Kidney (tissue), 14 donors: Measurements from ENCODE around the gene PTPN2. TPM values are rescaled to one million over a fixed set of nuclear protein-coding genes. Genes with fewer than 3 reads are reported as not detected.

ENCODE experiments used
- DNase-seq, 5 donors: peaks; one replicate each; pipeline ENCODE4 v3.0.0-alpha.2; 2013 to 2020
- FAIRE-seq: peaks from 2 replicates; lab custom pipeline; 2012; peaks lifted over from hg19 to GRCh38; lab: Jason Lieb, UNC
- H3K27ac ChIP-seq, 2 donors: one replicate each; pipeline ENCODE4 v1.7.0; 2013; ENCODE audit warnings: low read depth in 2 of 2, low read length in 2 of 2, inconsistent platforms in 1 of 2
- H3K27me3 ChIP-seq: one replicate; pipeline ENCODE4 v1.7.1; 2013; ENCODE audit warnings: low read length, inconsistent platforms; ENCODE audit not compliant: control insufficient read depth, insufficient read depth
- H3K36me3 ChIP-seq, 3 donors: one replicate each; pipeline versions ENCODE4 v1.7.0 to v1.7.1; 2013; ENCODE audit warnings: low read length in 3 of 3, control low read depth in 1 of 3, inconsistent platforms in 1 of 3; ENCODE audit not compliant: insufficient read depth in 3 of 3, control insufficient read depth in 2 of 3
- H3K4me1 ChIP-seq, 3 donors: one replicate each; pipeline versions ENCODE4 v1.7.0 to v1.7.1; 2013; ENCODE audit warnings: low read length in 3 of 3, inconsistent platforms in 1 of 3, low read depth in 1 of 3; ENCODE audit not compliant: control insufficient read depth in 2 of 3, insufficient read depth in 2 of 3
- H3K4me3 ChIP-seq, 3 donors: one replicate each; pipeline versions ENCODE4 v1.7.0 to v1.8.1; 2013; ENCODE audit warnings: low read length in 3 of 3, control low read depth in 1 of 3, inconsistent platforms in 1 of 3
- H3K9ac ChIP-seq, 3 donors: one replicate each; pipeline versions ENCODE4 v1.7.0 to v1.7.1; 2013; ENCODE audit warnings: low read length in 3 of 3, control low read depth in 1 of 3, inconsistent platforms in 1 of 3
- H3K9me3 ChIP-seq, 3 donors: one replicate each; pipeline versions ENCODE4 v1.7.0 to v1.7.1; 2013; ENCODE audit warnings: low read length in 3 of 3, control low read depth in 1 of 3, inconsistent platforms in 1 of 3; ENCODE audit not compliant: control insufficient read depth in 2 of 3, insufficient read depth in 1 of 3
- CTCF ChIP-seq: IDR thresholded peaks from 3 replicates; pipeline ENCODE4 v1.5.1; 2012; ENCODE audit warnings: mild to moderate bottlenecking, moderate library complexity, borderline replicate concordance; ENCODE audit not compliant: insufficient read depth; ENCODE audit errors: extremely low read depth
- intact Hi-C: fragments of 100-400 bp; cut with DNase I; formaldehyde crosslinking; loops from one replicate; pipeline ENCODE4 v1.11.1; 2022
- polyA plus RNA-seq: library from polyadenylated mRNA; stranded (reverse); fragments of 350-450 nt; fragmentation: Illumina TruSeq; extraction: RNeasy Lipid Tissue Mini Kit (QIAGEN cat#74804); gene quantifications from one replicate; pipeline ENCODE4 v1.2.3, GENCODE V29; 2014; ENCODE audit warnings: low read depth, low replicate concordance; ENCODE audit not compliant: insufficient read depth
- total RNA-seq: library from RNA; stranded (reverse); fragmentation: NEBNext Ultra II Directional; extraction: Animal tissue kit (Norgen Biotek cat#: 25700); gene quantifications from one replicate; pipeline ENCODE4 v1.2.1, GENCODE V29; 2021
- donor health status: control.
- donor health status: control.
- donor health status: control.
- donor health status: control.
- donor health status: control.
- donor health status: DM: yes; HTN: yes; CAD: no.
- donor health status: Normal renal cell carcinoma (clear cell type).

PTPN2 gene
- total and polyA plus RNA-seq, 2 donors from 2014 or later, result 23.4 to 45.8 TPM

- no peak for FAIRE-seq
- Histone ChIP-seq H3K9me3 (no peaks in the 10 kb centered on the region), H3K9ac (no peak overlapping the region), H3K4me3 (no peak overlapping the region), H3K4me1 (no peaks in the 10 kb centered on the region), H3K36me3 (no peaks in the 10 kb centered on the region), H3K27me3 (no peaks in the 10 kb centered on the region), H3K27ac (no peak overlapping the region)
- no peak for TF ChIP-seq CTCF
- no peak for DNase-seq
- intact Hi-C loops, result no loop called here
Observed at GRCh38 chr18:12930376-12930775, 46.3 kb upstream of the PTPN2 start.

GRCh38 chr18:12929477-12930083 lies 45.5 kb upstream of the PTPN2 start:
- no peak overlapping the region for H3K4me3 ChIP-seq
- H3K9ac ChIP-seq, result no peak overlapping the region
- no peaks in the 10 kb centered on the region for H3K9me3 ChIP-seq
- intact Hi-C loops, result no loop called here
- FAIRE-seq (no peak), DNase-seq (no peak)
- no peaks in the 10 kb centered on the region for H3K4me1 ChIP-seq
- TF ChIP-seq CTCF, result no peak
- H3K27ac ChIP-seq, result no peak overlapping the region
- no peaks in the 10 kb centered on the region for H3K27me3 ChIP-seq
- no peaks in the 10 kb centered on the region for H3K36me3 ChIP-seq

- TF ChIP-seq CTCF, result no peak
- FAIRE-seq, result no peak
Observed at GRCh38 chr18:12928641-12929040, 44.6 kb upstream of the PTPN2 start.

GRCh38 chr18:12928206-12928605 lies 44.2 kb upstream of the PTPN2 start:
- Histone ChIP-seq H3K36me3 (no peaks in the 10 kb centered on the region), H3K9me3 (no peaks in the 10 kb centered on the region), H3K4me3 (no peak overlapping the region), H3K27ac (no peak overlapping the region), H3K27me3 (no peaks in the 10 kb centered on the region), H3K4me1 (no peaks in the 10 kb centered on the region), H3K9ac (no peak overlapping the region)
- DNase-seq, result no peak
- no peak for TF ChIP-seq CTCF
- intact Hi-C loops, result no loop called here
- no peak for FAIRE-seq

More at GRCh38 chr18:12928641-12929040, 44.6 kb upstream of the PTPN2 start:
- Histone ChIP-seq H3K9ac (no peak overlapping the region), H3K27me3 (no peaks in the 10 kb centered on the region), H3K9me3 (no peaks in the 10 kb centered on the region), H3K27ac (no peak overlapping the region), H3K4me1 (no peaks in the 10 kb centered on the region), H3K4me3 (no peak overlapping the region), H3K36me3 (no peaks in the 10 kb centered on the region)
- intact Hi-C loops, result no loop called here
- DNase-seq, result no peak
